Hippocampal formation (tissue), 2 donors: ENCODE results near the gene GPC6.

ENCODE experiments used
- DNase-seq, 2 donors: peaks; one replicate each; lab custom pipeline; 2025; lab: John Stamatoyannopoulos, UW

The GPC6 gene

DNA sequence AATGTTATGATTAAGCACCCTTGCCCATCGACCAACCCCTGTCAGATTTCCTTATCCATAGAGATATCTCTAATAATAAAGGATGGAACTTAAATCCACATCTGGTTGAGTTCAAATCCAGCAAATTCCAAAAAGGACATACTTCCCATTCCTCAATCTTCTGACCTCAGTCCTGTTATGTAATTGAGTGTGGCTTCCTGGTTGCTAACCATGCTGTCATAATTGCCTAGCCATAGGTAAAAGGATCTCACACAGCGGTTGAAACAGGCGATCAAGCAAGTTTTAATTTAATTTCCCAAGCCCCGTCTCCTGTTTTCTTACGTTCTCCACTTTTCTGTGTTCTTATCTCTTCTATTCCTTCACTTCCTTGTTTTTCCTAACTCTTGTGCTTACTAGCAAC, 550.3 kb downstream of the GPC6 start:
- DNase-seq: no peak

GRCh38 chr13:93777504-93777903, 550.9 kb downstream of the GPC6 start:
- no peak for DNase-seq

DNA sequence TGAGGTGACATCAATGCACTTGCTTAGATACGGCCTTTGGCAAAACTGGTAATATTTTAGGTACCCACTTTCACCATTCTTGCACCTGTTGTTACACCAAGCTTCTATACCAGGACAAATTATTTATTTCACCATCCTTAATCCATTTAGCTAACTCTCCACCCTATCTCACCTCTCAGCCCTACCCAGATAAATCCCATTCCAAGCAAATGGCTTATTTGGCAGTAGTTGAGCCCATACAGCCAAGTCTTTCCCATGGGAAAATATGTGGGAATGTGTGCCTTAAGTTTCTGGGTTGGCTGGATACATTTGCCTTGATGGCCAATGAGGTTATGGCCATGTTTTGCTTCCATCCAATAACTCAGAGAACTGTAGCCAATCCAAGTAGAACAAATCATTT, 551.9 kb downstream of the GPC6 start:
- no peak for DNase-seq

DNA sequence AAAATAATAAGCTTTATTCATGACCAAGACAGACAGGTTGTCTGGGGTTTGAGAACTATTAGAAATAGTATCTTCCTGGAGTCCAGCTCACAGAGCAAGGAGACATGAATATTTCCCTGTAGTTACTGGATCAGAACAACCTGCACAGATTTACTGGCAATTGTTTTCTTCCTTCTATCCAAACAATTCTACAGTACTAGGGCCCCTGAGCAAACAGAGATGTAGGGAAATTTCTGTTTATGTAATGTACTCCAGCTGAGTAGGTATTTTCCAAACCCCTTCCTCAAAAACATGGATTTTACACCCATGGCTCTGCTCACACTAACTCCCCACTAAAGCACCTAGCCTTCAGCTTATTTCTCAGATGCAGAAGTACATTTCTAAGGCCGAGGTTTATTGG, 557.6 kb downstream of the GPC6 start:
- DNase-seq: no peak

DNA sequence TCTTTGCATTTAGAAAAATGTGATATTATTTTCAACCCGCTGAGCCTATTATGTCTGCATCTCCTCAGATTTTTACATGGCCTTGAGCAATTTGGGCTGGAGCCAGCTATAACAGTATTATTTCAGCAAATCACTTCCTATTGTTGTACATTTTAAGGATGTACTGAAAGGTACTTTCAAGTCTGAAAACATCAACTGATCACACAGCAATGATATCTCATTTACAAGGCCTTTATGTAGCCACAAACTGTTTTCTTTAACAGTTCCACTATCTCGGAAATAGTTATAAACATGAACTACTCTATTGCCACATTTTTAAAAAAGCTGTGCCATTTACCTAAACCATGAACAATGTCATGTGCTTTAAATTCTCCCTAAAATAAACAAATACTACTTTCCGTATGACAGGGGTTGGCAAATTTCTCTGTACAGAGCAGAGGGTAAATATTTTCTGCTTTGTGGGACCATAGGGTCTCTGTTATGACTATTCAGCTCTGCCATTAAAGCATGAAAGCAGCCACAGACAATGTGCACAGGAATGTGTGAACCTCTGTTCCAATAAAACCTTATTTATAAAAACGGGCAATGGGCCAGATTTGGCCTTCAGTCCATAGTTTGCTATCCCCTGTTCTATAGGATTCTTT, 560.4 kb downstream of the GPC6 start:
- DNase-seq: no peak

- no peak for DNase-seq
Measured at GRCh38 chr13:93788456-93788855, 561.8 kb downstream of the GPC6 start.

DNA sequence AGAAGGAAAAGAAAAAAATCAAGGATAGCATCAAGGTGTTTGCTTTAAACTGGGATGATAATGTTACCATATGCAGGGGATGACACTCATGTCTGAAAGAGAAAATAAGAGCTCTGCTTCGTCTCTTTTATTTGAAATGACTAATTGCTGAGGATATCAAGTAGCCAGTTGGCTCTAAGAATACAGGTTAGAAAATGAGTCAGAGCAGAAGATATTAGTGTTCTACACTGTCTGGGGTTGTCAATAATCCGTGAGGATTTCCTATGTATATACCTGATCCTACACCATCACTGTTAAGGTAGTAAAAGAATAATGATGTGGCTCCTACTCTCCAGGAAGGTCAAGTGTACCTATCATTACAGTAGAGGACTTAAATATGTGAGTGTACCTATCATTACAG, 562.5 kb downstream of the GPC6 start:
- DNase-seq: no peak

- DNase-seq: no peak
Measured at GRCh38 chr13:93794197-93794885, 567.7 kb downstream of the GPC6 start.

GRCh38 chr13:93797463-93797862, 570.9 kb downstream of the GPC6 start:
- DNase-seq: no peak

- no peak for DNase-seq
Measured at GRCh38 chr13:93800342-93800741, 573.7 kb downstream of the GPC6 start.

GRCh38 chr13:93805736-93806135, 579.1 kb downstream of the GPC6 start:
- no peak for DNase-seq

GRCh38 chr13:93806861-93807260, 580.3 kb downstream of the GPC6 start:
- no peak for DNase-seq

DNA sequence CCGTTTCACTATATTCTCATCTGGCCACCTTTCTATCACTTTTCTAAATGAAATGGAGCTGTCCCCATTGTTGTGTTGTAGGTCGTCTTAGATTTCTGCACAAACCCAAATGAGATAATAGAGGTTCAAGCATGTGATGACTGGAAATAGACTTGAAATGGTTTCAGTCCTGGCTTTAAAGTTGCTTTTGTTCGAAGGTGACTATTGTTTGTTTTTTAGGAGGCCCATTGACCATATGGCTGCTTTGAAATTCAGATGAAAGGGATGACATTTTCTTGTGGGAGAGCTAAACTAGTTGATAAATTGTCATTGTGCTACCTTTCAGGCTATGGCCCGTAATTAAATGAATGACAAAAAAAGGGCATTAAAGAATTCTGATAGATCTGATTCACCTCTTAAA, 583.7 kb downstream of the GPC6 start:
- DNase-seq: no peak

- no peak for DNase-seq
Measured at GRCh38 chr13:93811071-93811737, 584.6 kb downstream of the GPC6 start.

- DNase-seq: no peak
Measured at GRCh38 chr13:93811738-93812112, 585.1 kb downstream of the GPC6 start.

DNA sequence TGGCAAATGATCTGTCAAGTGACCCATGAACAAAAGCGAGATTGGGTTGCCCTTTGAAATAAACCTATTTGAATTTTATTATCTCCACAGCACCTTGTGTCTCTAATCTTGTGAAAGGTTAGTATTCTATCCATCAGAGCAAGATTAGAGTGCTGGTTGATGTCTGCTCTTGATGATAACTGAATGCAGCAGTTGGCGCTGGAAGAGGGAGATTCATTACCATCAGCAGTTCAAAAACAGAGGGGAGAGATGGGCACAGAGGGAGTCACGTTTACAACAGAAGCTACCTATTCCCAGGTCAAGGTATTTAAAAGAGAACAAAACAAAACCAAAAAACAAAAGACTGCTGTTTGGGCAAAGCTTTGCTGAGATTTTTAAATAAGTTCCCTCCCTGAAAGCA, 588.1 kb downstream of the GPC6 start:
- DNase-seq: no peak

DNA sequence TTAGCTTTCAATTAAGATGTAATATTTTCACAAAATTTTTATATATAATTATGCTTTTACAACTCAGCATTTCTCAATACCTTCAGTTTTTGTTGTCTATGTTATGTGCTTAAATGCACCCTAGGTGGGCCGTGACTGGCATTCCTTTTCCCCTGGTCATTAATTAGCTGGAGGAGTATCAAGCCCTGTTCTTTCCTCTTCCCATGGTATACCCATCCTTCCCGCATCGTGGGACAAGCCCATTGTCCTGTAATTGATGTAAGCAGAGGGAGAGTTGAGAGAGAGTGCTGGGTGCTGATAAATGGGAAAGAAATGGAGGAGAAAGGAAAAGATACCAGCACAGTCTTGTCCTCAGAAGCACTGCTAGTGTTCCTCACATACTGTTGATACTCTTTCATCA, 591.7 kb downstream of the GPC6 start:
- DNase-seq: no peak

GRCh38 chr13:93819331-93819890, 592.8 kb downstream of the GPC6 start:
- no peak for DNase-seq

- no peak for DNase-seq
Measured at GRCh38 chr13:93824286-93824685, 597.7 kb downstream of the GPC6 start.

DNA sequence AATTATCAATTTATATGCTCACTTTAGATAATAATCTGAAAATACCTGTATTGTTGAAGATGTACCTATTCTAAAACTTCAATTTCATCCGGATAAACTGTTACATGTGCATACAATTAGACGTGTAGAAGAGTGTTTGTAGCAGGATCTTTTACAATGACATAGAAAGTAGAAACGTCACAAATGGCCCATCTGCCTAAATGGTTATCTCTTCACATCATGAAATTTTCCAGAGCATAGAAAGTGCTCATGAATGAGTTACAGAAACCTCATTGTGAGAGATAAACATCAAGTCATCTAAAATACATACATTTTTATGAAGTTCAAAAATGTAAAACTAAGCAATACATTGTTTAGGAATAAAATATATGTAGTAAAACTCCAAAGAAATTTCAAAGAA, 607.4 kb downstream of the GPC6 start:
- no peak for DNase-seq

GRCh38 chr13:93843082-93843481, 616.5 kb downstream of the GPC6 start:
- DNase-seq: no peak

- DNase-seq: no peak
Measured at GRCh38 chr13:93847162-93847561, 620.6 kb downstream of the GPC6 start.

GRCh38 chr13:93848247-93848646, 621.6 kb downstream of the GPC6 start:
- no peak for DNase-seq
